CD4-positive, alpha-beta T cell (primary cell): ENCODE results near the gene HIP1R. TPM values are rescaled to one million over a fixed set of nuclear protein-coding genes. Genes with fewer than 3 reads are reported as not detected.

Source experiments
- ATAC-seq: fragments of 200-7000 bp; cut with Tn5 transposase; one replicate; pipeline ENCODE4 v1.10.0; 2022; ENCODE audit warnings: mild to moderate bottlenecking; ENCODE audit not compliant: poor library complexity
- CTCF ChIA-PET: fragments of 350-600 bp; sonication (Branson Sonifier 250); formaldehyde crosslinking; loops from one replicate; lab custom pipeline; 2021; ENCODE audit warnings: antibody characterized with exemption, inconsistent platforms; lab: Charles Lee
- POLR2A ChIA-PET: fragments of 350-600 bp; sonication (Branson Sonifier 250); formaldehyde crosslinking; loops from one replicate; lab custom pipeline; 2021; ENCODE audit warnings: antibody characterized with exemption, inconsistent platforms; lab: Charles Lee
- DNase-seq, 14 experiments: peaks; one replicate each; pipeline ENCODE4 v3.0.0-alpha.2; 2013 to 2020; ENCODE audit warnings: mixed read lengths in 2 of 14
- H3K27ac ChIP-seq, 2 donors: one replicate each; pipeline versions ENCODE4 v1.5.1 to v1.7.0; 2013; ENCODE audit warnings: low read length in 2 of 2, low read depth in 1 of 2, mild to moderate bottlenecking in 1 of 2
- H3K27me3 ChIP-seq, 2 experiments: 1 replicate in 1 of 2; 2 replicates in 1 of 2; pipeline versions ENCODE4 v1.6.1 to v1.7.0; 2013; ENCODE audit warnings: low read length in 2 of 2, control low read depth in 1 of 2, mild to moderate bottlenecking in 1 of 2, moderate library complexity in 1 of 2; ENCODE audit not compliant: insufficient read depth in 2 of 2, control insufficient read depth in 1 of 2
- H3K36me3 ChIP-seq: one replicate; pipeline ENCODE4 v1.6.1; 2013; ENCODE audit warnings: low read length, control low read depth; ENCODE audit not compliant: insufficient read depth
- H3K4me1 ChIP-seq: one replicate; pipeline ENCODE4 v1.6.1; 2013; ENCODE audit warnings: low read length, control low read depth; ENCODE audit not compliant: insufficient read depth
- H3K4me3 ChIP-seq: one replicate; pipeline ENCODE4 v1.5.1; 2013; ENCODE audit warnings: mild to moderate bottlenecking, low read length, moderate library complexity
- H3K9me3 ChIP-seq, 2 experiments: 1 replicate in 1 of 2; 2 replicates in 1 of 2; pipeline versions ENCODE4 v1.6.1 to v1.7.0; 2013; ENCODE audit warnings: low read length in 2 of 2, mild to moderate bottlenecking in 2 of 2, control low read depth in 1 of 2, moderate library complexity in 1 of 2; ENCODE audit not compliant: control insufficient read depth in 1 of 2, insufficient read depth in 1 of 2
- H3K27ac Mint-ChIP-seq: one replicate; pipeline ENCODE4 v1.8.0; 2020; ENCODE audit warnings: mixed read lengths
- H3K27me3 Mint-ChIP-seq: one replicate; pipeline ENCODE4 v1.8.0; 2021; ENCODE audit warnings: mixed read lengths
- H3K36me3 Mint-ChIP-seq: one replicate; pipeline ENCODE4 v1.8.0; 2021; ENCODE audit warnings: low read depth, mixed read lengths
- H3K4me1 Mint-ChIP-seq: one replicate; pipeline ENCODE4 v1.8.0; 2021; ENCODE audit warnings: low read depth, mixed read lengths
- H3K4me3 Mint-ChIP-seq: one replicate; pipeline ENCODE4 v1.8.0; 2020; ENCODE audit warnings: mild to moderate bottlenecking, mixed read lengths
- H3K9me3 Mint-ChIP-seq: one replicate; pipeline ENCODE4 v1.8.0; 2020; ENCODE audit warnings: mixed read lengths
- intact Hi-C, 2 experiments: fragments of 100-400 bp; cut with DNase I in 1 of 2; cut with micrococcal nuclease in 1 of 2; formaldehyde crosslinking; loops; one replicate each; pipeline versions ENCODE4 v1.15.1 to v1.9.0; 2023 to 2025; cut with DNase I, micrococcal nuclease
- total RNA-seq, 174 experiments: library from RNA in 2 of 174; stranded (reverse) in 2 of 174; gene quantifications; one replicate each; pipeline ENCODE4 v1.2.3 and lab custom pipeline; 2021 to 2026
- TF ChIP-seq, protein P1 (sequence below): fragments of 200-600 bp; IDR thresholded peaks from one replicate; pipeline ENCODE4 v1.8.0; 2022; ENCODE audit warnings: antibody characterized with exemption, mild to moderate bottlenecking

The HIP1R gene
- total RNA-seq, 2 experiments from 2014 or later, result 184 to 185 TPM

DNA sequence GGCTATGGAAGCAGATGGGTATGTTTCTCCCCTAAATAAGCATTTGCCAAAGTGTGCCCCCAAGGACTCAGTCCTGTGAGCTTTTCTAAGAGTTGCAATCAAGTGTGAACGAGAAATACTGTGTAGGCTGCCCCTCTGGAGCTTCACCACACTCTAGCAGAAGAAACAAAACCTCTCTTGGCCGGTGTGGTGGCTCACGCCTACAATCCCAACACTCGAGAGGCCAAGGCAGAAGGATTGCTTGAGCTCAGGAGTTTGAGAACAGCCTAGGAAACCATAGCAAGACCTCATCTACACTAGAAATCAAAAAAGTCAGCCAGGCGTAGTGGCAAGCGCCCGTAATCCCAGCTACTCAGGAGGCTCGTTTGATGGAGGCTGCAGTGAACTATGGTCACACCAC, 50.9 kb downstream of the HIP1R start:
- no peaks in the 10 kb centered on the region for H3K36me3 ChIP-seq
- H3K4me1 Mint-ChIP-seq, result peaks cover 92% of the 10 kb centered on the region
- CTCF ChIA-PET, result interaction anchor here (1.2 kb wide), 1 partner anchor 92 kb away, joined by 3 read pairs; no protein-coding TSS in a partner anchor
- no peaks in the 10 kb centered on the region for H3K9me3 Mint-ChIP-seq
- no peak overlapping the region for H3K27ac Mint-ChIP-seq
- POLR2A ChIA-PET, result interaction anchor here (1.9 to 3.8 kb wide), 3 partner anchors 10 to 347 kb away, joined by 4 to 12 read pairs (median 10); partner anchors contain the start of genes MPHOSPH9, MTRFR and VPS37B
- peaks cover 61% of the 10 kb centered on the region for H3K4me1 ChIP-seq
- no peak overlapping the region for H3K4me3 Mint-ChIP-seq
- H3K36me3 Mint-ChIP-seq, result peaks cover 6% of the 10 kb centered on the region
- no peaks in the 10 kb centered on the region for H3K27me3 ChIP-seq
- no peak overlapping the region for H3K27ac ChIP-seq
- intact Hi-C loops, result no loop called here
- DNase-seq (peak in 1 of 14 experiments; percentile 0), ATAC-seq (no peak)
- no peaks in the 10 kb centered on the region for H3K9me3 ChIP-seq
- TF ChIP-seq, protein P1, sequence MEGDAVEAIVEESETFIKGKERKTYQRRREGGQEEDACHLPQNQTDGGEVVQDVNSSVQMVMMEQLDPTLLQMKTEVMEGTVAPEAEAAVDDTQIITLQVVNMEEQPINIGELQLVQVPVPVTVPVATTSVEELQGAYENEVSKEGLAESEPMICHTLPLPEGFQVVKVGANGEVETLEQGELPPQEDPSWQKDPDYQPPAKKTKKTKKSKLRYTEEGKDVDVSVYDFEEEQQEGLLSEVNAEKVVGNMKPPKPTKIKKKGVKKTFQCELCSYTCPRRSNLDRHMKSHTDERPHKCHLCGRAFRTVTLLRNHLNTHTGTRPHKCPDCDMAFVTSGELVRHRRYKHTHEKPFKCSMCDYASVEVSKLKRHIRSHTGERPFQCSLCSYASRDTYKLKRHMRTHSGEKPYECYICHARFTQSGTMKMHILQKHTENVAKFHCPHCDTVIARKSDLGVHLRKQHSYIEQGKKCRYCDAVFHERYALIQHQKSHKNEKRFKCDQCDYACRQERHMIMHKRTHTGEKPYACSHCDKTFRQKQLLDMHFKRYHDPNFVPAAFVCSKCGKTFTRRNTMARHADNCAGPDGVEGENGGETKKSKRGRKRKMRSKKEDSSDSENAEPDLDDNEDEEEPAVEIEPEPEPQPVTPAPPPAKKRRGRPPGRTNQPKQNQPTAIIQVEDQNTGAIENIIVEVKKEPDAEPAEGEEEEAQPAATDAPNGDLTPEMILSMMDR, result no peak
- H3K4me3 ChIP-seq, result no peak overlapping the region
- no peaks in the 10 kb centered on the region for H3K27me3 Mint-ChIP-seq

DNA sequence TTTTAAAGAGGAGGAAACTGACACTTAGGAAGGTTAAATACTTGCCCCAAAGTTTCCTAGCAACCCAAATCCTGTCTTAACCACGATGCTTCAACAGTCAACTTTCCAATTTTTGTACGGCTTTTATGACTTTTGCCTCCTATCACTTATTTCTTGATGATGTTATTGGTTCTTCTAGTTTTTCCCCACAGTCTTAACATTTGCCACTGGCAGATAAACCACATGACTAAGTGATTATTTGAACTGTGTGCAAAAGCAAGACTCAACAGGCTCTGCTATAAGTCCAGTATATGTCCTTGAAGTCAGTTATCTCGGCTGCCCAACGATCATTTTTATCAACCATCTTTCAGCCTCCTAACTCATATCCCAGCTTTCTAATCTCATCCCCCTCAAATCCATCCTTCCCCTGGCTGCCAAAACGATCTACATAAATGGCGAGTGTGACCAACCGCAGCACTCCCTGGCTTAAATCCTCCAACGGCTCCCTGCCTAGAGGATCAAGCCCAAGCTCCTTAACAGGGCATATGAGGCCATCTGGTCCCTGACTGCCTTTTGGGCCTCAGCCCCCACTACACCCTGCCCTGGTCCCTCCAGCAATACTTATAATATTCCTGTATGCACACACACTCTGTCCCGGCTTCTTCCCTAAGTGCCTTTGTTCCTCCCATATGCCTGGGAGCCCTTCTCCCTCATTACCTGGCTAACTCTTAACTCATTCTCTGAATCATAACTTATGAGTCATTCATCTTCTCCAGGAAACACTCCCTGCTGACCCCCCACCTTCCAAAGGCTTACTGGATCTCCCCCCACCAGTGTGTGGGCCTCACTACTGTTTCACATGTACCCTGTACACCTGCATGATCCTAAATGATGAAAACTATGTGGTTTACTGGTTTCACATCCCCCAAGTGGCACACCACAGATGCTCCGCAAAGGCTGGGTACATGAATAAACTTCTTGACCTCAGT, 51.9 kb downstream of the HIP1R start:
- Mint-ChIP-seq H3K27ac (peak overlapping the region; percentile 91), H3K27me3 (no peaks in the 10 kb centered on the region), H3K9me3 (no peaks in the 10 kb centered on the region), H3K36me3 (peaks cover 5% of the 10 kb centered on the region), H3K4me1 (peaks cover 92% of the 10 kb centered on the region), H3K4me3 (peak overlapping the region; percentile 42)
- intact Hi-C loops, result no loop called here
- Histone ChIP-seq H3K9me3 (no peaks in the 10 kb centered on the region), H3K27me3 (no peaks in the 10 kb centered on the region), H3K4me3 (peak overlapping the region; percentile 39), H3K36me3 (no peaks in the 10 kb centered on the region), H3K27ac (peak overlapping the region in 1 of 2 donors; percentile 88), H3K4me1 (peaks cover 61% of the 10 kb centered on the region)
- ChIA-PET CTCF (interaction anchor here (2.0 kb wide), 1 partner anchor 10 kb away, joined by 7 read pairs; the partner anchor contains the start of gene VPS37B), POLR2A (interaction anchor here (1.1 to 3.9 kb wide), 7 partner anchors 9 to 58 kb away, joined by 3 to 22 read pairs (median 10); partner anchors contain the start of gene VPS37B)
- TF ChIP-seq, protein P1, result no peak
- DNase-seq (peak in 3 of 14 experiments; percentile 44 to 49 (median 44)), ATAC-seq (no peak)

DNA sequence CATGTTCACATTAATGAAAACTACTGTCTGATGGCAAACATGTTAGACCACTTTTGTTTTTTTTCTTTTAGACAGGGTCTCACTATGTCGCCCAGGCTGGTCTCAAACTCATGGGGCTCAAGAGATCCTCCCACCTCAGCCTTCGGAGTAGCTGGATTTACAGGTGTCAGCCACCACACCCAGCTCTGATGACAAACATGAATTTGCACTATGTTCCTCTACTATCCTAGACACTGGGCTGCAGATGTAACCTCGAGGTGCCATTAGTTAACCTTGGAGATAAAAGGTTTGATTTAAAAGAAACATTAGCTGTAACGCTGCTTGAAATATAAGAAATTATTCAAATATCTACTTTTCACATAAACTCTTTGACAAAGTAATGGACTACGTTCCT, 52.6 kb downstream of the HIP1R start:
- ChIA-PET CTCF (interaction anchor here (1.3 to 2.0 kb wide), 3 partner anchors 8 to 14 kb away, joined by 4 to 7 read pairs (median 4); partner anchors contain the start of gene VPS37B), POLR2A (interaction anchor here (0.9 to 3.9 kb wide), 8 partner anchors 10 to 113 kb away, joined by 3 to 22 read pairs (median 5); no protein-coding TSS in a partner anchor)
- Mint-ChIP-seq H3K4me1 (peaks cover 92% of the 10 kb centered on the region), H3K27me3 (no peaks in the 10 kb centered on the region), H3K9me3 (no peaks in the 10 kb centered on the region), H3K27ac (peak overlapping the region; percentile 91), H3K36me3 (peaks cover 5% of the 10 kb centered on the region), H3K4me3 (peak overlapping the region; percentile 84)
- ATAC-seq (no peak), DNase-seq (no peak)
- Histone ChIP-seq H3K4me1 (peaks cover 58% of the 10 kb centered on the region), H3K27ac (peak overlapping the region; percentile 30 to 88), H3K36me3 (no peaks in the 10 kb centered on the region), H3K27me3 (no peaks in the 10 kb centered on the region), H3K9me3 (no peaks in the 10 kb centered on the region), H3K4me3 (peak overlapping the region; percentile 39)
- TF ChIP-seq, protein P1, result no peak
- intact Hi-C loops, result loop anchor here in 1 of 2 experiments (1.0 kb wide), 1 partner anchor 10 kb away; no protein-coding TSS in a partner anchor
